Measurements from ENCODE around the gene PLXNA2. TPM values are rescaled to one million over a fixed set of nuclear protein-coding genes. Genes with fewer than 3 reads are reported as not detected.

The PLXNA2 gene
- total RNA-seq, 1 donor from 2014 or later: 9.0 TPM

GRCh38 chr1:208007319-208007937, 236.8 kb downstream of the PLXNA2 start:
- no peak for TF ChIP-seq CTCF (IDR thresholded peaks at IDR 0.05; ENCODE audit: insufficient read depth, low read length, severe bottlenecking)
- no peak overlapping the region for H3K4me3 ChIP-seq (ENCODE audit: low read depth, low read length)
- no peak for DNase-seq (ENCODE audit: low read depth)
- no peaks in the 10 kb centered on the region for H3K27me3 ChIP-seq (ENCODE audit: control insufficient read depth, insufficient read depth, low read length)
- no peaks in the 10 kb centered on the region for H3K36me3 ChIP-seq (ENCODE audit: control insufficient read depth, insufficient read depth, low read length)
- no peak for FAIRE-seq

GRCh38 chr1:208006258-208006920, 237.8 kb downstream of the PLXNA2 start:
- no peak for TF ChIP-seq CTCF (IDR thresholded peaks at IDR 0.05; ENCODE audit: insufficient read depth, low read length, severe bottlenecking)
- H3K36me3 ChIP-seq (ENCODE audit: control insufficient read depth, insufficient read depth, low read length): no peaks in the 10 kb centered on the region
- DNase-seq (ENCODE audit: low read depth) (no peak), FAIRE-seq (no peak)
- no peak overlapping the region for H3K4me3 ChIP-seq (ENCODE audit: low read depth, low read length)
- no peaks in the 10 kb centered on the region for H3K27me3 ChIP-seq (ENCODE audit: control insufficient read depth, insufficient read depth, low read length)

- Histone ChIP-seq H3K4me3 (ENCODE audit: low read depth, low read length) (no peak overlapping the region), H3K36me3 (ENCODE audit: control insufficient read depth, insufficient read depth, low read length) (no peaks in the 10 kb centered on the region), H3K27me3 (ENCODE audit: control insufficient read depth, insufficient read depth, low read length) (no peaks in the 10 kb centered on the region)
- FAIRE-seq (no peak), DNase-seq (ENCODE audit: low read depth) (peak; percentile 43)
- no peak for TF ChIP-seq CTCF (IDR thresholded peaks at IDR 0.05; ENCODE audit: insufficient read depth, low read length, severe bottlenecking)
These were observed 239.3 kb downstream of the PLXNA2 start for GRCh38 chr1:208004851-208005250.

GRCh38 chr1:208003241-208003640, 240.9 kb downstream of the PLXNA2 start:
- no peak for DNase-seq (ENCODE audit: low read depth)
- H3K36me3 ChIP-seq (ENCODE audit: control insufficient read depth, insufficient read depth, low read length): no peaks in the 10 kb centered on the region
- no peak for FAIRE-seq
- TF ChIP-seq CTCF (IDR thresholded peaks at IDR 0.05; ENCODE audit: insufficient read depth, low read length, severe bottlenecking): no peak
- H3K4me3 ChIP-seq (ENCODE audit: low read depth, low read length): no peak overlapping the region
- no peaks in the 10 kb centered on the region for H3K27me3 ChIP-seq (ENCODE audit: control insufficient read depth, insufficient read depth, low read length)

- Histone ChIP-seq H3K27me3 (ENCODE audit: control insufficient read depth, insufficient read depth, low read length) (no peaks in the 10 kb centered on the region), H3K4me3 (ENCODE audit: low read depth, low read length) (no peak overlapping the region), H3K36me3 (ENCODE audit: control insufficient read depth, insufficient read depth, low read length) (no peaks in the 10 kb centered on the region)
- no peak for TF ChIP-seq CTCF (IDR thresholded peaks at IDR 0.05; ENCODE audit: insufficient read depth, low read length, severe bottlenecking)
- DNase-seq (ENCODE audit: low read depth) (no peak), FAIRE-seq (no peak)
These were observed 241.5 kb downstream of the PLXNA2 start for GRCh38 chr1:208002672-208003071.

Data from bronchial epithelial cell (primary cell).